ENCODE data around the gene TEX264. TPM values are rescaled to one million over a fixed set of nuclear protein-coding genes. Genes with fewer than 3 reads are reported as not detected.

TEX264 gene
- total and polyA plus RNA-seq, 3 donors from 2014 or later: 241 to 252 (median 251) TPM

- no peak for DNase-seq
- Histone ChIP-seq H3K27ac (no peak overlapping the region), H3K9me3 (no peaks in the 10 kb centered on the region), H3K4me1 (no peaks in the 10 kb centered on the region), H3K4me3 (no peak overlapping the region), H3K36me3 (ENCODE audit: low read depth, missing control alignments) (no peaks in the 10 kb centered on the region), H3K27me3 (no peaks in the 10 kb centered on the region)
- 95% methylated on average over 19 of the region's 19 CpGs; no CpG with 5 or more reads in 1 of the 2 donors for WGBS, 2 donors
- intact Hi-C loops (cut with DNase I; ENCODE audit: low total_unique reads): no loop called here
- TF ChIP-seq CTCF (IDR thresholded peaks at IDR 0.05) (no peak), POLR2A (IDR thresholded peaks at IDR 0.05) (no peak)
Measured at GRCh38 chr3:51712963-51713362, 41.9 kb downstream of the TEX264 start.

GRCh38 chr3:51715231-51715976 is 44.4 kb downstream of the TEX264 start:
- H3K4me3 ChIP-seq: no peak overlapping the region
- DNase-seq: no peak
- H3K27ac ChIP-seq: no peak overlapping the region
- no peaks in the 10 kb centered on the region for H3K4me1 ChIP-seq
- intact Hi-C loops (cut with DNase I; ENCODE audit: low total_unique reads): no loop called here
- H3K27me3 ChIP-seq: no peaks in the 10 kb centered on the region
- no peaks in the 10 kb centered on the region for H3K9me3 ChIP-seq
- no peaks in the 10 kb centered on the region for H3K36me3 ChIP-seq (ENCODE audit: low read depth, missing control alignments)
- 93 to 95% methylated on average over 23 to 36 of the region's 36 CpGs for WGBS, 2 donors
- TF ChIP-seq POLR2A (IDR thresholded peaks at IDR 0.05) (no peak), CTCF (IDR thresholded peaks at IDR 0.05) (no peak)

- no peak for DNase-seq
- H3K4me1 ChIP-seq: no peaks in the 10 kb centered on the region
- TF ChIP-seq POLR2A (IDR thresholded peaks at IDR 0.05) (no peak), CTCF (IDR thresholded peaks at IDR 0.05) (no peak)
- no peaks in the 10 kb centered on the region for H3K27me3 ChIP-seq
- intact Hi-C loops (cut with DNase I; ENCODE audit: low total_unique reads): no loop called here
- no peak overlapping the region for H3K4me3 ChIP-seq
- H3K9me3 ChIP-seq: no peaks in the 10 kb centered on the region
- no peaks in the 10 kb centered on the region for H3K36me3 ChIP-seq (ENCODE audit: low read depth, missing control alignments)
- H3K27ac ChIP-seq: no peak overlapping the region
- WGBS, 2 donors: 95 to 96% methylated on average over 8 of the region's 8 CpGs
Measured at GRCh38 chr3:51715977-51716294, 44.9 kb downstream of the TEX264 start.

- WGBS, 2 donors: 89% methylated on average over 5 of the region's 5 CpGs
- H3K27ac ChIP-seq: no peak overlapping the region
- H3K27me3 ChIP-seq: no peaks in the 10 kb centered on the region
- TF ChIP-seq CTCF (IDR thresholded peaks at IDR 0.05) (no peak), POLR2A (IDR thresholded peaks at IDR 0.05) (no peak)
- H3K4me1 ChIP-seq: no peaks in the 10 kb centered on the region
- H3K4me3 ChIP-seq: no peak overlapping the region
- DNase-seq: no peak
- H3K36me3 ChIP-seq (ENCODE audit: low read depth, missing control alignments): no peaks in the 10 kb centered on the region
- intact Hi-C loops (cut with DNase I; ENCODE audit: low total_unique reads): no loop called here
- no peaks in the 10 kb centered on the region for H3K9me3 ChIP-seq
Measured at GRCh38 chr3:51716805-51717204, 45.8 kb downstream of the TEX264 start.

GRCh38 chr3:51717446-51717845 is 46.4 kb downstream of the TEX264 start:
- no peaks in the 10 kb centered on the region for H3K27me3 ChIP-seq
- no peak for DNase-seq
- H3K4me1 ChIP-seq: no peaks in the 10 kb centered on the region
- H3K36me3 ChIP-seq (ENCODE audit: low read depth, missing control alignments): no peaks in the 10 kb centered on the region
- no peak for TF ChIP-seq CTCF (IDR thresholded peaks at IDR 0.05)
- H3K4me3 ChIP-seq: no peak overlapping the region
- intact Hi-C loops (cut with DNase I; ENCODE audit: low total_unique reads): no loop called here
- 71 to 93% methylated on average over 1 to 10 of the region's 10 CpGs for WGBS, 2 donors
- no peak overlapping the region for H3K27ac ChIP-seq
- H3K9me3 ChIP-seq: no peaks in the 10 kb centered on the region
